ENCODE data around the gene SNCG. TPM values are rescaled to one million over a fixed set of nuclear protein-coding genes. Genes with fewer than 3 reads are reported as not detected.
"Not testable (repeated sequence)": the region's sequence is repeated elsewhere in the genome, so short reads cannot be mapped to it uniquely, and the experiment has no call there.

Gene SNCG
- total RNA-seq, 1 experiment from 2014 or later = 7.2 TPM

DNA sequence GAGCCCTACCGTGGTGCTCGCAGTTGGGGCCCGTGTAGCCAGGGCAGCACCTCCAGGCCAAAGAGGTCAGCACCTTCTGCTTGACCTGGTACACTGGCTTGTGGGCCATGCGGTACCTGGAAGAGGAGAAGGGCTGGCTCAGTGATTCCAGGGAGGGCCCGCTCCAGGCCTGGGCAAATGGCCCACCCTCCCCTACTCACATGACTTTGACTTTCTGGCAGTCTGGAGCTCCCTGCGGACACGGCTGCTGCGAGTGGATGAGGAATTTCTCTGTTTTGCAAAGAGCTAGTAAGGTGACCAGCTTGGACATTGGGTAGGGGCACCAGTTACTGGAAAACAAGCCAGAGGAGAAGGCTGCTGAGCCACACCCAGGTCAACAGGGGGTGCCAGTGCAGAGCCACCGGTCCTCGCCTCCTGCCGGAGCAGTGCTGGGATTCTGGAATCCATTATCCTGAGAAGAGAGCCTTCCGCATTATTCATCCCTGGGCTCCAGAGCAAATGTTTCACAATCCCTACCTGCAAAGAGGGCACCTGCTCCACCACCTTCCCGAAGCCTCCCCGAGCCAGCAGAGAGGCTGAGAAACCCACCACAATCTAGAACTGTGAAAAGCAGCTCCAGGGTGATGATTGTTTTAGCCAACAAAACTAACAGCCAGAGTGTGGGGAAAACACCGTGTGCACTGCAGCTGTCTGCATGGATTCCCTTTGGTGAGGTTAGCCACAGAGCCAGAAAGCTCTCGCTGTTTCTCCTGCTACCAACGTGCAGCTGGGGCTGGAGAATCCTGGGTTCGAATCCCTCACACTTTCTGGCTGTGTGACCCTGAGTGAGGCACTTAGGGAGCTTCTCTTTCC is 12.8 kb upstream of the SNCG start:
- H3K36me3 Mint-ChIP-seq (ENCODE audit: insufficient read depth, unreplicated experiment) = no peaks in the 10 kb centered on the region
- no peak overlapping the region for H3K4me3 Mint-ChIP-seq (ENCODE audit: low read depth, unreplicated experiment)
- intact Hi-C loops (cut with micrococcal nuclease; ENCODE audit: unreplicated experiment) = no loop called here
- CTCF ChIA-PET = interaction anchor here (0.6 to 1.3 kb wide), 2 partner anchors 21 to 203 kb away, joined by 3 read pairs; no protein-coding TSS in a partner anchor
- no peak for TF ChIP-seq CTCF (IDR thresholded peaks at IDR 0.05; ENCODE audit: unreplicated experiment)
- no peak overlapping the region for H3K27ac Mint-ChIP-seq (ENCODE audit: unreplicated experiment)
- no peaks in the 10 kb centered on the region for H3K9me3 Mint-ChIP-seq (ENCODE audit: low read depth, unreplicated experiment)
- peaks cover 13% of the 10 kb centered on the region for H3K27me3 Mint-ChIP-seq (ENCODE audit: unreplicated experiment)
- peak; percentile 28 for DNase-seq
- H3K4me1 Mint-ChIP-seq (ENCODE audit: low read depth, unreplicated experiment) = no peaks in the 10 kb centered on the region
- no TSS peak for BruUV-seq (replicated peaks)

DNA sequence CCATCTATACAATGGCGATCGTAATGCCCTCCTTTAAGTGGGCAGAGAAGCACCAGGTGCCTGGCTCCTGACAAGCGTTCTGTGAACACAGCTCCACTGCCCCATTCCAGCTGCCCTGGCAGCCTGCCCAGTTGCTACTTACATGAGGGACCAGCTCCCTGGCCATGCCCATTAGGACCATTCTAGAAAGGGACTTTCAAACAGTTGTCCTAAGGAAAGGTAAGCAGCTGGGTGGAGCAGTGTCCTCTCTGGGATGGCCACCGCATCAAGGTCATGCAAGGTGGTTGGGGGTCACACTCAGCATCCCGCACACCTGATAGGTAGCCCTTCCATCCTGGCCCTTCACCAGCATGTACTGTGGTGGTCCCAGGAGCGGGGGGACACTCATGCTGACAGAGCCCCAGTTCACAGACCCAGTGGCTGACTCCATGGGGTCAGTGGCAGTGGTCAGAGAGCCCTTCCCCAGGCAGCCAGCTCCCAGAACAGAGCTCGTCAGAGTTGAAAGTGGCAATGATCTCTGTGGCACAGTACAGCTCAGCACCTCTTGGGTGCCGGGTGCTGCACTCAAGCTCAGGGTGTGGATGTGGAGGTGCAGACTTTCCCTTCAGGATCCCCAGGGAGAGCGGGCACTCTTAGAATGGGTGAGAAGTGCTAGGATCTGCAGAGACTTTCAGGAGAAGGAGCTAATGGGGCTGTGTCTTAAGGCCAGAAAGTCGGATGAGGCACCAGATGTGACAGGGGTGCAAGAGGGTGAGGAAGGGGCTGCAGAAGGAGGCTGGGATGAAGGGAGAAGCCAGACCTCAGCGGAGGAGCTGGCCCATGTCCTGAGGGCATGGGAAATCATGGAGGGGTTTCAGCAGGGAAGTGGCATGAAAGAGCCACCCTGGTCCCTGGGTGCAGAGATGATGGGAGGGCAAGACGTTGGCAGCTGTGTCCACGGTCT is 11.9 kb upstream of the SNCG start:
- no peaks in the 10 kb centered on the region for H3K36me3 Mint-ChIP-seq (ENCODE audit: insufficient read depth, unreplicated experiment)
- CTCF ChIA-PET = interaction anchor here (0.6 to 1.3 kb wide), 3 partner anchors 20 to 1126 kb away, joined by 3 read pairs; no protein-coding TSS in a partner anchor
- H3K27ac Mint-ChIP-seq (ENCODE audit: unreplicated experiment) = no peak overlapping the region
- intact Hi-C loops (cut with micrococcal nuclease; ENCODE audit: unreplicated experiment) = no loop called here
- H3K9me3 Mint-ChIP-seq (ENCODE audit: low read depth, unreplicated experiment) = no peaks in the 10 kb centered on the region
- H3K27me3 Mint-ChIP-seq (ENCODE audit: unreplicated experiment) = peaks cover 13% of the 10 kb centered on the region
- DNase-seq = no peak
- H3K4me3 Mint-ChIP-seq (ENCODE audit: low read depth, unreplicated experiment) = no peak overlapping the region
- BruUV-seq (replicated peaks) = no TSS peak
- TF ChIP-seq CTCF (IDR thresholded peaks at IDR 0.05; ENCODE audit: unreplicated experiment) = no peak
- H3K4me1 Mint-ChIP-seq (ENCODE audit: low read depth, unreplicated experiment) = no peaks in the 10 kb centered on the region

- H3K9me3 Mint-ChIP-seq (ENCODE audit: low read depth, unreplicated experiment); BruUV-seq (replicated peaks); H3K36me3 Mint-ChIP-seq (ENCODE audit: insufficient read depth, unreplicated experiment); H3K4me3 Mint-ChIP-seq (ENCODE audit: low read depth, unreplicated experiment); CTCF ChIA-PET; H3K27ac Mint-ChIP-seq (ENCODE audit: unreplicated experiment); H3K4me1 Mint-ChIP-seq (ENCODE audit: low read depth, unreplicated experiment); intact Hi-C loops (cut with micrococcal nuclease; ENCODE audit: unreplicated experiment); DNase-seq: not testable (repeated sequence)
- peaks cover 13% of the 10 kb centered on the region for H3K27me3 Mint-ChIP-seq (ENCODE audit: unreplicated experiment)
Observed at GRCh38 chr10:86947806-86948205, 10.6 kb upstream of the SNCG start.

- BruUV-seq (replicated peaks) = no TSS peak
- CTCF ChIA-PET = no interaction called here
- intact Hi-C loops (cut with micrococcal nuclease; ENCODE audit: unreplicated experiment) = no loop called here
- DNase-seq = no peak
- Mint-ChIP-seq H3K27me3 (ENCODE audit: unreplicated experiment) (peaks cover 13% of the 10 kb centered on the region), H3K36me3 (ENCODE audit: insufficient read depth, unreplicated experiment) (no peaks in the 10 kb centered on the region), H3K4me1 (ENCODE audit: low read depth, unreplicated experiment) (no peaks in the 10 kb centered on the region), H3K4me3 (ENCODE audit: low read depth, unreplicated experiment) (no peak overlapping the region), H3K9me3 (ENCODE audit: low read depth, unreplicated experiment) (no peaks in the 10 kb centered on the region), H3K27ac (ENCODE audit: unreplicated experiment) (no peak overlapping the region)
- TF ChIP-seq CTCF (IDR thresholded peaks at IDR 0.05; ENCODE audit: unreplicated experiment) = no peak
Observed at GRCh38 chr10:86950349-86950748, 8.1 kb upstream of the SNCG start.
